HG02870 (cell line): ENCODE results near the gene TBCK.
A peak's percentile ranks its signal among the peaks of the same experiment; 100 is the strongest.

Source experiments
- ATAC-seq: cut with Tn5 transposase; IDR thresholded peaks from one replicate; pipeline ENCODE4 v1.9.1; 2021; ENCODE audit warnings: mild to moderate bottlenecking, moderate library complexity; ENCODE audit not compliant: unreplicated experiment

The TBCK gene

GRCh38 chr4:106315968-106316772 is at the start of gene TBCK, which contains the start of gene AIMP1:
TBCK (minus strand) TSS chr4:106316209; CDS start chr4:106308960, 7,249 bp downstream.
AIMP1 (plus strand) TSS chr4:106316550; CDS start chr4:106325010, 8,460 bp downstream.
- ATAC-seq, result peak; percentile 82

- ATAC-seq, result no peak
These were observed 49.6 kb upstream of the TBCK start for GRCh38 chr4:106365613-106366012.

GRCh38 chr4:106364282-106364681 is 48.3 kb upstream of the TBCK start:
- ATAC-seq, result no peak

- ATAC-seq, result no peak
These were observed 46.2 kb upstream of the TBCK start for GRCh38 chr4:106362086-106362825.

- ATAC-seq, result no peak
These were observed 42.9 kb upstream of the TBCK start for GRCh38 chr4:106358899-106359298.

GRCh38 chr4:106355193-106355592 is 39.2 kb upstream of the TBCK start:
- no peak for ATAC-seq

GRCh38 chr4:106353786-106354185 is 37.8 kb upstream of the TBCK start:
- ATAC-seq, result no peak

GRCh38 chr4:106351016-106351415 is 35.0 kb upstream of the TBCK start:
- ATAC-seq, result no peak

GRCh38 chr4:106347167-106347566 is 31.2 kb upstream of the TBCK start:
- ATAC-seq, result no peak

- no peak for ATAC-seq
These were observed 28.6 kb upstream of the TBCK start for GRCh38 chr4:106344647-106344970.

- no peak for ATAC-seq
These were observed 28.0 kb upstream of the TBCK start for GRCh38 chr4:106343865-106344646.

- no peak for ATAC-seq
These were observed 24.8 kb upstream of the TBCK start for GRCh38 chr4:106340774-106341173.

- no peak for ATAC-seq
These were observed 23.4 kb upstream of the TBCK start for GRCh38 chr4:106339431-106339830.

GRCh38 chr4:106338671-106339070 is 22.7 kb upstream of the TBCK start:
- ATAC-seq, result no peak

- ATAC-seq, result no peak
These were observed 21.9 kb upstream of the TBCK start for GRCh38 chr4:106337916-106338315.

GRCh38 chr4:106336618-106337017 is 20.6 kb upstream of the TBCK start:
- ATAC-seq, result no peak

- no peak for ATAC-seq
These were observed 18.9 kb upstream of the TBCK start for GRCh38 chr4:106334741-106335470.

GRCh38 chr4:106333186-106333585 is 17.2 kb upstream of the TBCK start:
- ATAC-seq, result no peak

- peak; percentile 94 for ATAC-seq
These were observed 13.1 kb upstream of the TBCK start for GRCh38 chr4:106329041-106329618.

- ATAC-seq, result no peak
These were observed 9.8 kb upstream of the TBCK start for GRCh38 chr4:106325800-106326199.
